Thyroid gland (tissue), 4 donors: ENCODE results near the gene PRPF6. TPM values are rescaled to one million over a fixed set of nuclear protein-coding genes. Genes with fewer than 3 reads are reported as not detected.

Experiments used
- DNase-seq, 2 donors: peaks; one replicate each; pipeline ENCODE4 v3.0.0-alpha.2; 2019
- H3K27ac ChIP-seq, 3 donors: fragments of 200-600 bp; sonication (generic); 1 replicate in 2 of 3; 2 replicates in 1 of 3; pipeline ENCODE4 v1.5.1; 2016 to 2019; ENCODE audit warnings: mild to moderate bottlenecking in 1 of 3, moderate library complexity in 1 of 3
- H3K27me3 ChIP-seq: fragments of 200-600 bp; sonication (generic); one replicate; pipeline ENCODE4 v1.5.1; 2019
- H3K36me3 ChIP-seq, 2 donors: fragments of 200-600 bp; sonication (generic); one replicate each; pipeline ENCODE4 v1.5.1; 2016 to 2019
- H3K4me1 ChIP-seq, 2 donors: fragments of 200-600 bp; sonication (generic); one replicate each; pipeline ENCODE4 v1.5.1; 2017 to 2019
- H3K4me3 ChIP-seq, 3 donors: fragments of 200-600 bp; sonication (generic); replicated peaks in 1 of 3; 1 replicate in 2 of 3; 2 replicates in 1 of 3; pipeline ENCODE4 v1.5.1; 2016; ENCODE audit warnings: mild to moderate bottlenecking in 1 of 3
- H3K9me3 ChIP-seq: fragments of 200-600 bp; sonication (generic); one replicate; pipeline ENCODE4 v1.5.1; 2017
- POLR2A ChIP-seq, 2 donors: fragments of 450-650 bp; IDR thresholded peaks; one replicate each; pipeline ENCODE4 v1.6.1; 2017; ENCODE audit warnings: antibody characterized with exemption in 2 of 2, mild to moderate bottlenecking in 2 of 2, moderate library complexity in 1 of 2
- whole genome bisulfite sequencing, 2 donors: methylation state at CpG; one replicate each; pipeline ENCODE4 v1.1.5; 2017; 5-methylcytosine and 5-hydroxymethylcytosine counted together
- intact Hi-C: fragments of 100-400 bp; cut with DNase I; formaldehyde crosslinking; loops from one replicate; pipeline ENCODE4 v1.15.1; 2023
- total RNA-seq, 4 donors: library from RNA; depleted of rRNA; stranded (reverse); fragments of >200 nt; gene quantifications; one replicate each; pipeline ENCODE4 v1.2.3, GENCODE V29; 2016
- TF ChIP-seq, protein P1 (sequence below), 6 experiments: fragments of 200-600 bp in 3 of 6; fragments of 450-650 bp in 3 of 6; sonication (generic) in 3 of 6; IDR thresholded peaks; one replicate each; pipeline ENCODE4 v1.5.1; 2016 to 2019; ENCODE audit warnings: antibody characterized with exemption in 6 of 6, mild to moderate bottlenecking in 2 of 6, inconsistent platforms in 1 of 6, moderate library complexity in 1 of 6

PRPF6 gene
- total RNA-seq, 4 donors from 2014 or later = 62.8 to 76.2 (median 70.1) TPM

DNA sequence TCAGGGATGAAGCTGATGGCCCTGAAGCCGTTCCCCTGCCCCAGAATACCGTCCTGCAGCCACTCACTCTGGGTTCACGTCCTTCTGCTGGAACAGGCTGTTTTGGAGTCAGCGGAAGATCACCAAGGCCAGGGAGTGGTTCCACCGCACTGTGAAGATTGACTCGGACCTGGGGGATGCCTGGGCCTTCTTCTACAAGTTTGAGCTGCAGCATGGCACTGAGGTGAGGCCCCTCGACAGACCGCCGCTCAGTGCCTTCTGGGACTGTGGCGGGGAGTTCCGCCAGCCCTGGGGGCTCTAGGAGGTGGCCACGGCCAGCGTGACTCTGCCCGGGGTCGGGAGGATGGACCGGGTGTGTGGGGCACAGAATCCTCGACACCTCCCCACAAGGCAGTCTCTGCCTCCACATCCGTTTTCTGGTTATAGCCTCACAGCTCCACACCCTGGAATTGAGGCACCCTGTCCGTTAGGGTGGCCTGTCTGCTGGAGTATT, 50.9 kb downstream of the PRPF6 start:
- Histone ChIP-seq H3K27me3 (no peaks in the 10 kb centered on the region), H3K27ac (no peak overlapping the region), H3K9me3 (no peaks in the 10 kb centered on the region), H3K4me3 (no peak overlapping the region), H3K36me3 (peaks cover 59 to 64% of the 10 kb centered on the region in 2 donors), H3K4me1 (no peaks in the 10 kb centered on the region)
- 88 to 94% methylated on average over 12 to 19 of the region's 19 CpGs for whole genome bisulfite sequencing, 2 donors
- intact Hi-C loops = no loop called here
- TF ChIP-seq, protein P1, sequence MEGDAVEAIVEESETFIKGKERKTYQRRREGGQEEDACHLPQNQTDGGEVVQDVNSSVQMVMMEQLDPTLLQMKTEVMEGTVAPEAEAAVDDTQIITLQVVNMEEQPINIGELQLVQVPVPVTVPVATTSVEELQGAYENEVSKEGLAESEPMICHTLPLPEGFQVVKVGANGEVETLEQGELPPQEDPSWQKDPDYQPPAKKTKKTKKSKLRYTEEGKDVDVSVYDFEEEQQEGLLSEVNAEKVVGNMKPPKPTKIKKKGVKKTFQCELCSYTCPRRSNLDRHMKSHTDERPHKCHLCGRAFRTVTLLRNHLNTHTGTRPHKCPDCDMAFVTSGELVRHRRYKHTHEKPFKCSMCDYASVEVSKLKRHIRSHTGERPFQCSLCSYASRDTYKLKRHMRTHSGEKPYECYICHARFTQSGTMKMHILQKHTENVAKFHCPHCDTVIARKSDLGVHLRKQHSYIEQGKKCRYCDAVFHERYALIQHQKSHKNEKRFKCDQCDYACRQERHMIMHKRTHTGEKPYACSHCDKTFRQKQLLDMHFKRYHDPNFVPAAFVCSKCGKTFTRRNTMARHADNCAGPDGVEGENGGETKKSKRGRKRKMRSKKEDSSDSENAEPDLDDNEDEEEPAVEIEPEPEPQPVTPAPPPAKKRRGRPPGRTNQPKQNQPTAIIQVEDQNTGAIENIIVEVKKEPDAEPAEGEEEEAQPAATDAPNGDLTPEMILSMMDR (IDR thresholded peaks at IDR 0.05) = no peak
- TF ChIP-seq POLR2A (IDR thresholded peaks at IDR 0.05) = no peak
- DNase-seq = no peak

DNA sequence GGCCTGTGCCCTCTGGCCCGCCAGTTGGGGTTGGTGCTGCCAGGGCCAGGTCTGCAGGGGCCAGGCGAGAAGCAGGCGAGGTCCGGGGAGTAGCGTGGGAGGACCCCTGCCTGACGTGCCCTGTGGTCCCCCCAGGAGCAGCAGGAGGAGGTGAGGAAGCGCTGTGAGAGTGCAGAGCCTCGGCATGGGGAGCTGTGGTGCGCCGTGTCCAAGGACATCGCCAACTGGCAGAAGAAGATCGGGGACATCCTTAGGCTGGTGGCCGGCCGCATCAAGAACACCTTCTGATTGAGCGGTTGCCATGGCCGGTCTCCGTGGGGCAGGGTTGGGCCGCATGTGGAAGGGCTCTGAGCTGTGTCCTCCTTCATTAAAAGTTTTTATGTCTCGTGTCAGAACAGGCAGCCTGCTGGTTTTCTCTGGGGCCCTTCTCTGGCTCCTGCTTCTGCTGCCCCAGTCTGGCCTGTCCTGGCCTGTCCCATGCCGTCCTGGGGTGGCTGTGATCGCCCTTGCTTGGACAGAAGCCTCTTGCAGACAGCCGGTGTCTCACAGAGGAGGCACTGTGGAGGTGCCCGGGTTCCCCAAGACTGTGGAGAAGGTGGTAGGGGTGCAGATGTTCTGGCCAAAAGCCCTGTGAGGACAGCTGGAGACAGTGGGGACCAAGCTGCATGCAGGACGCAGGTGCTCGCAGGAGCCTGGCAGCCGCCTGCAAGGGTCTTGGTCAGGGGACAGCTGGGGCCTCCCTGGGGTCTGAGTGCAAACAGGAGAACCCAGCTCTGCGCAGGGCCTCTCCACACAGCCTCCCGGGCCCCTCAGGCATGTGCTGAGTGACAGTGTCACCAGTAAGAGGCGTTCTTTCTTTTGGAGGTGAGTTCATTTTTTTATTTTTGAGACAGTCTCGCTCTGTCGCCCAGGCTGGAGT, 52.0 kb downstream of the PRPF6 start:
- Histone ChIP-seq H3K27ac (no peak overlapping the region), H3K27me3 (no peaks in the 10 kb centered on the region), H3K9me3 (no peaks in the 10 kb centered on the region), H3K36me3 (peaks cover 48 to 53% of the 10 kb centered on the region in 2 donors), H3K4me1 (peaks cover 0 to 9% of the 10 kb centered on the region in 2 donors), H3K4me3 (no peak overlapping the region)
- DNase-seq = no peak
- intact Hi-C loops = no loop called here
- 93 to 95% methylated on average over 25 to 27 of the region's 31 CpGs for WGBS, 2 donors
- TF ChIP-seq, protein P1 (IDR thresholded peaks at IDR 0.05) = no peak
- no peak for TF ChIP-seq POLR2A (IDR thresholded peaks at IDR 0.05)

- Histone ChIP-seq H3K27me3 (no peaks in the 10 kb centered on the region), H3K9me3 (no peaks in the 10 kb centered on the region), H3K36me3 (peaks cover 38 to 42% of the 10 kb centered on the region in 2 donors), H3K4me3 (no peak overlapping the region), H3K4me1 (peaks cover 7 to 17% of the 10 kb centered on the region in 2 donors), H3K27ac (no peak overlapping the region)
- intact Hi-C loops = no loop called here
- 79 to 87% methylated on average over 7 to 10 of the region's 11 CpGs for WGBS, 2 donors
- DNase-seq = no peak
- no peak for TF ChIP-seq POLR2A (IDR thresholded peaks at IDR 0.05)
- TF ChIP-seq, protein P1 (IDR thresholded peaks at IDR 0.05) = no peak
Measured at GRCh38 chr20:64033981-64034493, 53.1 kb downstream of the PRPF6 start.

- intact Hi-C loops = no loop called here
- no peaks in the 10 kb centered on the region for H3K9me3 ChIP-seq
- TF ChIP-seq POLR2A (IDR thresholded peaks at IDR 0.05) = no peak
- TF ChIP-seq, protein P1 (IDR thresholded peaks at IDR 0.05) = no peak
- DNase-seq = no peak
- H3K27me3 ChIP-seq = no peaks in the 10 kb centered on the region
- 81 to 82% methylated on average over 11 to 17 of the region's 17 CpGs for WGBS, 2 donors
- peaks cover 7 to 29% of the 10 kb centered on the region in 2 donors for H3K4me1 ChIP-seq
- H3K27ac ChIP-seq = no peak overlapping the region
- H3K4me3 ChIP-seq = no peak overlapping the region
- peaks cover 25 to 31% of the 10 kb centered on the region in 2 donors for H3K36me3 ChIP-seq
Measured at GRCh38 chr20:64035066-64035932, 54.4 kb downstream of the PRPF6 start.
